ENCODE measurements around the gene GRIN2A.
"Not testable (repeated sequence)": the region's sequence is repeated elsewhere in the genome, so short reads cannot be mapped to it uniquely, and the experiment has no call there.

Gene GRIN2A

GRCh38 chr16:9908613-9909012 lies 273.6 kb downstream of the GRIN2A start:
- DNase-seq, result no peak

GRCh38 chr16:9907752-9908151 lies 274.5 kb downstream of the GRIN2A start:
- no peak for DNase-seq

GRCh38 chr16:9906218-9906617 lies 276.0 kb downstream of the GRIN2A start:
- DNase-seq, result no peak

- no peak for DNase-seq
Measured at GRCh38 chr16:9904526-9904925, 277.7 kb downstream of the GRIN2A start.

GRCh38 chr16:9900576-9900975 lies 281.7 kb downstream of the GRIN2A start:
- DNase-seq, result no peak

GRCh38 chr16:9898555-9898954 lies 283.7 kb downstream of the GRIN2A start:
- no peak for DNase-seq

GRCh38 chr16:9898124-9898523 lies 284.1 kb downstream of the GRIN2A start:
- no peak for DNase-seq

- no peak for DNase-seq
Measured at GRCh38 chr16:9895817-9896216, 286.4 kb downstream of the GRIN2A start.

- no peak for DNase-seq
Measured at GRCh38 chr16:9885876-9886275, 296.4 kb downstream of the GRIN2A start.

GRCh38 chr16:9885467-9885866 lies 296.8 kb downstream of the GRIN2A start:
- no peak for DNase-seq

- DNase-seq, result not testable (repeated sequence)
Measured at GRCh38 chr16:9875981-9876380, 306.2 kb downstream of the GRIN2A start.

GRCh38 chr16:9874219-9874618 lies 308.0 kb downstream of the GRIN2A start:
- DNase-seq, result no peak

GRCh38 chr16:9870962-9871361 lies 311.3 kb downstream of the GRIN2A start:
- DNase-seq, result no peak

GRCh38 chr16:9869776-9870175 lies 312.5 kb downstream of the GRIN2A start:
- DNase-seq, result no peak

GRCh38 chr16:9868606-9869149 lies 313.6 kb downstream of the GRIN2A start:
- no peak for DNase-seq

GRCh38 chr16:9867176-9867575 lies 315.1 kb downstream of the GRIN2A start:
- no peak for DNase-seq

- no peak for DNase-seq
Measured at GRCh38 chr16:9864461-9864860, 317.8 kb downstream of the GRIN2A start.

- no peak for DNase-seq
Measured at GRCh38 chr16:9862327-9862726, 319.9 kb downstream of the GRIN2A start.

GRCh38 chr16:9860876-9861275 lies 321.4 kb downstream of the GRIN2A start:
- no peak for DNase-seq

GRCh38 chr16:9859701-9860327 lies 322.4 kb downstream of the GRIN2A start:
- no peak for DNase-seq

- no peak for DNase-seq
Measured at GRCh38 chr16:9854675-9855074, 327.6 kb downstream of the GRIN2A start.

GRCh38 chr16:9852003-9852402 lies 330.2 kb downstream of the GRIN2A start:
- DNase-seq, result no peak

GRCh38 chr16:9850817-9851216 lies 331.4 kb downstream of the GRIN2A start:
- no peak for DNase-seq

GRCh38 chr16:9849697-9850245 lies 332.5 kb downstream of the GRIN2A start:
- DNase-seq, result no peak

GRCh38 chr16:9847146-9847545 lies 335.1 kb downstream of the GRIN2A start:
- no peak for DNase-seq
